ENCODE results near the gene ATP11C.
"Not testable (repeated sequence)": the region's sequence is repeated elsewhere in the genome, so short reads cannot be mapped to it uniquely, and the experiment has no call there.

ATP11C gene

DNA sequence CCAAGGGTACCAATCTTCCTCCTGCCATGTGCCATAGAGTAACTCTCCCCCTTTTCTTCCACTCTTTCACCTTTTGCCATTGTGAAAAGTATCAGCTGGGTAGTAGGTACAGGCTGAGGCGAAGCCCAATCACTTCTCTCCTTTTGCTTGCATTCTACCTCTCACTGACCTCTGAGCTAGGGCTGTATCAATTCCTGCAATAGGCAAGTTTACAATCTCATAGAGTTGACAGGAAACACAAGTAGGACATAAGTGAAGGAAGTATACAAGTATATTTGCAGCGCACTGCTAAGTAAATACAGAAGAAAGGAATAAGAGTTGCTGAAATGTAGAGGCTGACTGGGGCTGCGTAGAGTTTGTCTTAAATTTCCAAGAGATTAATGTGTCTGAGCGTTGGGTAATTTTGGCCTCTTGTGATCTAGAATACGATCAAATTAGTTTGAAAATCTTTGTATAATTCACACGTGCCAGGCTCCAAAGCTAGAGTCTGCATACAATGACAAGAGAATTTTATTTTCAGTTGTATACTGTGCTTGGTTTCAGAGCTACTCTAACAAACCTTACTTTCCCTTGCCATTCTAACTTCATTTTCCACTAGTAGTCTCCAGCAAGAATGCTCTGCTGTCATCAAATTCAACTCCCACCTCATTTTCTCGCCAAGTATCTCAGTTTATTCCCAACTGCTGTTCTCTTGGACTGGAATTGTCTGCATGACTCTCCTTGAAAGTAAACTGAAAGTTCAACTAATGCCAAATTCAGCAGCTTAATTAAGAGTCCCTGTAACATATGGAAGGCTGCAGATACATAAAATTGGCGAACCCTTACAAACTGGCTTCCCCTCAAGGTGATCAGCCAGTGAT is 90.3 kb downstream of the ATP11C start:
- H3K36me3 ChIP-seq = no peaks in the 10 kb centered on the region
- no peaks in the 10 kb centered on the region for H3K27me3 ChIP-seq
- TF ChIP-seq, protein P1, sequence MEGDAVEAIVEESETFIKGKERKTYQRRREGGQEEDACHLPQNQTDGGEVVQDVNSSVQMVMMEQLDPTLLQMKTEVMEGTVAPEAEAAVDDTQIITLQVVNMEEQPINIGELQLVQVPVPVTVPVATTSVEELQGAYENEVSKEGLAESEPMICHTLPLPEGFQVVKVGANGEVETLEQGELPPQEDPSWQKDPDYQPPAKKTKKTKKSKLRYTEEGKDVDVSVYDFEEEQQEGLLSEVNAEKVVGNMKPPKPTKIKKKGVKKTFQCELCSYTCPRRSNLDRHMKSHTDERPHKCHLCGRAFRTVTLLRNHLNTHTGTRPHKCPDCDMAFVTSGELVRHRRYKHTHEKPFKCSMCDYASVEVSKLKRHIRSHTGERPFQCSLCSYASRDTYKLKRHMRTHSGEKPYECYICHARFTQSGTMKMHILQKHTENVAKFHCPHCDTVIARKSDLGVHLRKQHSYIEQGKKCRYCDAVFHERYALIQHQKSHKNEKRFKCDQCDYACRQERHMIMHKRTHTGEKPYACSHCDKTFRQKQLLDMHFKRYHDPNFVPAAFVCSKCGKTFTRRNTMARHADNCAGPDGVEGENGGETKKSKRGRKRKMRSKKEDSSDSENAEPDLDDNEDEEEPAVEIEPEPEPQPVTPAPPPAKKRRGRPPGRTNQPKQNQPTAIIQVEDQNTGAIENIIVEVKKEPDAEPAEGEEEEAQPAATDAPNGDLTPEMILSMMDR (IDR thresholded peaks at IDR 0.05; ENCODE audit: low read depth, low read length) = no peak
- no peak overlapping the region for H3K4me3 ChIP-seq (ENCODE audit: low read depth, low read length)
- H3K4me1 ChIP-seq = peaks cover 4% of the 10 kb centered on the region
- DNase-seq = no peak
- no peaks in the 10 kb centered on the region for H3K9me3 ChIP-seq

DNA sequence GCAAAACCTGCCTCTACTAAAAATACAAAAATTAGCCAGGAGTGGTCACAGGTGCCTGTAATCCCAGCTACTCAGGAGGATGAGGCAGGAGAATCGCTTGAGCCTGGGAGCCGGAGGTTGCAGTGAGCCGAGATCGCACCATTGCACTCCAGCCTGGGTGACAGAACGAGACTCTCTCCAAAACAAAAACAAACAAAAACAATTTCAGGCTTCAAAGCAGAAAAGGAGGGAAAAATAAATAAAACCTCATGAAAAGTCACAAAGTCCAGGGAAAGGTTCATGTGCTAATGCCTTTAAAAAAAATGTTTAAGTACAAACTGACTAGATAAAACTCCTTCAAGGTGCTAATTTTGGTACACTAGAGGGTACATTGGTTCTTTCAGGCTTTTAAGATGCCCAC is 96.5 kb downstream of the ATP11C start:
- not testable (repeated sequence) for H3K4me1 ChIP-seq; DNase-seq; H3K27me3 ChIP-seq; H3K36me3 ChIP-seq; H3K4me3 ChIP-seq (ENCODE audit: low read depth, low read length); H3K9me3 ChIP-seq

DNA sequence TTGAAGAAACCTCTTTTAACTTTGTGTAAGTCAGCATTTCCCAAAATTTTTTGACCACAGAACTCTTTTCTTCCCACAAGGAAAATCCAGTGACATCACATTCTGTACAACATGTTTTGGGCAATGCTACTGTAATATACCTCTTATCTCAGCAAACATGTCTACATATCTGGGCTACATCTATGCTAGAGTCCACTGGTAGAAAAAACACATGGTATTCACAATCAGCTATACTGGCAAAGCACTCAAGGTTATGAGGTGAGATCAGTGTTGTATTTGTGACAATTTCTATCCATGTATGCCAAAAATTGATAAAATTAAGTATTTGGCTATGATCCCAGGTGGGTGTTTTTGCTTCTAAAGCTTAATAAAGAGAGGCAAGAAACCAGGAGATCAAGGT is 98.0 kb downstream of the ATP11C start:
- H3K27me3 ChIP-seq = no peaks in the 10 kb centered on the region
- no peaks in the 10 kb centered on the region for H3K9me3 ChIP-seq
- peaks cover 7% of the 10 kb centered on the region; the same call in 1 of the 2 replicates for H3K4me1 ChIP-seq
- TF ChIP-seq, protein P1 (IDR thresholded peaks at IDR 0.05; ENCODE audit: low read depth, low read length) = no peak
- DNase-seq = no peak
- no peak overlapping the region for H3K4me3 ChIP-seq (ENCODE audit: low read depth, low read length)
- no peaks in the 10 kb centered on the region for H3K36me3 ChIP-seq

DNA sequence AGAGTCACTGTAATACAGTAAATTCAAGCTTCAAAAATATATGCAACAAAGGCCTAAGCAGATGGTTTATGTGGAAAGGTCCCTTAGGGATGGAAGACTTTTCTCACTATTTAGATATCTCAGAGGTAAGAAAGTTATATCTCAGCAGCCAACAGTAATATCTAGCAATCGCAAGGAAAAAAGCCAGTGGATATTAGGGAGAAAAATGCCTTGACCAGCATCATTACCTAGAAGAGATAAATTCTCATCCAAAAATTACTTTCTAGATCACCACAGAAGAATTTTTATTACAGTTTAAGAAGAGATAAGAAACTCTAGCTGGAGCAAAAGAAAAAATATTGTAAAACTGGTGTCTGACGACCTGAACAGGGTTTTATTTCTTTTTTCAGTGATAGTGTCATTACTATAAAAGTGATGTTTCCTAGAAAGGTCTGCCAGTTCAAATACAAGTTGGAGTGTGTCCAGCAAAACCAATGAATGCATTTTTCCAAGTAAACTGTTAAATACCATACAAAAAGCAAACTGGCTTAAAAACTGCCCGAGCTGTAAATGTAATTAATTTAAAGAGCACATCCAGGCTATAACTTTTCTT is 100.0 kb downstream of the ATP11C start:
- no peaks in the 10 kb centered on the region for H3K27me3 ChIP-seq
- TF ChIP-seq, protein P1 (IDR thresholded peaks at IDR 0.05; ENCODE audit: low read depth, low read length) = no peak
- no peak for DNase-seq
- H3K4me1 ChIP-seq = peaks cover 7% of the 10 kb centered on the region; the same call in 1 of the 2 replicates
- H3K9me3 ChIP-seq = no peaks in the 10 kb centered on the region
- H3K4me3 ChIP-seq (ENCODE audit: low read depth, low read length) = no peak overlapping the region
- H3K36me3 ChIP-seq = no peaks in the 10 kb centered on the region

DNA sequence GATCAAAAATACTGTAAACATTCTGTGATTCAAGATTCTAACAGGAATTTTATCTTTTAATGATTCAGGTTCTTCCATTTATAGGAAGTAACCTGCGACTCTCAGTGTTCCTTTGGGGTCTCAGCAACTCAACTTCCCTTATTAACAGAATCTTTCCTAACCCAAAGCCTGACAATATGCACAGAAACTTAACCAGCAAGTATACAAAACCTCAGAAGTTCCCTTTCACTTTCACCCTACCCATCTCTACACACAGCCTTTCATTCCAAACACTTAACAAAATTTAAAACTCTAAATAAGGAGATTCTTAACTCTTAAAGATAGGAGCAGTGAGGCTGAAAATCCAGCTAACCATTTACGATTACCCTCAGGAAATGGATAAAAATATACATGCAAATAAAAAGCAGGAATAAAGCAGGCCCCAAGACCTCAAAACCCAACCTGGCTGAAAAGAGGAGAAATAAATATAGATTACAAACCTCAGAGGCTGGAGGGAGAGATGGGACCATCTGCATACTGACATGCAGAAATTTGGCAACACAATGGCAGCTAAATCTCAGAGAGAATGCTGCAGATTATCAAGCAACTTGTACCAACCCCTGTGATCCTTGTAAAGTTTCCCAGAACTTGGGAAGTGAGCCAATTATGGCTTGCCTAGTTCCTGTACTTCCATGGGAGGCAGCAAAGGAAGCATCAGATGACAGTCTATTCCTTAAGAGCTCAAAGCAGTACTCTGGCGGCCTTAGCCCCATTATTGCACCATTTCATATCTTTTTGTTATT is 101.0 kb downstream of the ATP11C start:
- TF ChIP-seq, protein P1 (IDR thresholded peaks at IDR 0.05; ENCODE audit: low read depth, low read length) = no peak; the same call in 1 of the 2 replicates
- Histone ChIP-seq H3K9me3 (no peaks in the 10 kb centered on the region), H3K27me3 (no peaks in the 10 kb centered on the region), H3K4me1 (peaks cover 7% of the 10 kb centered on the region; the same call in 1 of the 2 replicates), H3K4me3 (ENCODE audit: low read depth, low read length) (no peak overlapping the region), H3K36me3 (no peaks in the 10 kb centered on the region)
- peak; percentile 8 for DNase-seq

DNA sequence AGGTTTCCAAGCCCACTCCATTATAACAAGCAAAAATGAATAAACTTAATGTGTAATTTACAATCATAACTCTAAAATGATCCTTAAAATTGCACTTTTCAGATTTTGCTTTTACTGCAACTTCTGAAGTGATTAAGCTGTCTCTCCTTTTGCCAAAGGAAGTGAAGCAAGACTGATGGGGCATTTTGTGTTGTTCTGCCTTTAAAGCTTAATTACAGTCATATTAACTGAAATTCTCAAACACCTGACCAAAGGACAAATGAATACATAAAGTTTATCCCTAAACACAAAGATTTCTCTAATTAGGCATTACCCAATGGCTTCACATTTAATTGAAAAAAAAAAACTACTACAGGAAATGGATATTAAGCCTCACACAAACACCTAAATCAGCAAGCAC is 101.8 kb downstream of the ATP11C start:
- Histone ChIP-seq H3K9me3 (no peaks in the 10 kb centered on the region), H3K27me3 (no peaks in the 10 kb centered on the region), H3K4me1 (peaks cover 7% of the 10 kb centered on the region; the same call in 1 of the 2 replicates), H3K4me3 (ENCODE audit: low read depth, low read length) (no peak overlapping the region), H3K36me3 (no peaks in the 10 kb centered on the region)
- no peak for DNase-seq
- TF ChIP-seq, protein P1 (IDR thresholded peaks at IDR 0.05; ENCODE audit: low read depth, low read length) = no peak
